Hippocampal formation (tissue), 2 donors: ENCODE data around the gene TP53TG5.

Experiments used
- DNase-seq, 2 donors: peaks; one replicate each; lab custom pipeline; 2025; lab: John Stamatoyannopoulos, UW

Gene TP53TG5

DNA sequence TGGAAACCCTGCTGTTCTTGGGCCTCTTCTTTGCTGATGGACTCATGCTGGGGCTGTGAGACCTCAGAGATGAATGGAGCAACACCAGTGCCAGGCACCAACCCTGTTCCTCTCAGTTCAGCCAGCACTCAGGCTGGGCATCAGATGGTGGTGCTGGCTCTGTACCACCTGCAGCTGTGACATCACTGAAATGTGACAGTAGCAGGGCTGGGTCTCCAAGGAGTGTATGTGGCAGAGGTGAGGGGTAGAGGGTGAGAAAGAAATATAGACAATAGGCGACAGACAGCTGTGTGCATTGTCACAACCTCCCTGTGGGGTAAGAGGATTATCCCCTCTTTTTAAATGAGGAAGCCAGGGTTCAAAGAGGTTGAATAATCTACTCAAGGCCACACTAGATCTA, at the start of gene TP53TG5:
Gene TP53TG5, minus strand, starts transcription at position 135 of the 400 bp plus-strand sequence. Its CDS starts 89 bp downstream, at position 46.
- peak; percentile 30 to 71 for DNase-seq

DNA sequence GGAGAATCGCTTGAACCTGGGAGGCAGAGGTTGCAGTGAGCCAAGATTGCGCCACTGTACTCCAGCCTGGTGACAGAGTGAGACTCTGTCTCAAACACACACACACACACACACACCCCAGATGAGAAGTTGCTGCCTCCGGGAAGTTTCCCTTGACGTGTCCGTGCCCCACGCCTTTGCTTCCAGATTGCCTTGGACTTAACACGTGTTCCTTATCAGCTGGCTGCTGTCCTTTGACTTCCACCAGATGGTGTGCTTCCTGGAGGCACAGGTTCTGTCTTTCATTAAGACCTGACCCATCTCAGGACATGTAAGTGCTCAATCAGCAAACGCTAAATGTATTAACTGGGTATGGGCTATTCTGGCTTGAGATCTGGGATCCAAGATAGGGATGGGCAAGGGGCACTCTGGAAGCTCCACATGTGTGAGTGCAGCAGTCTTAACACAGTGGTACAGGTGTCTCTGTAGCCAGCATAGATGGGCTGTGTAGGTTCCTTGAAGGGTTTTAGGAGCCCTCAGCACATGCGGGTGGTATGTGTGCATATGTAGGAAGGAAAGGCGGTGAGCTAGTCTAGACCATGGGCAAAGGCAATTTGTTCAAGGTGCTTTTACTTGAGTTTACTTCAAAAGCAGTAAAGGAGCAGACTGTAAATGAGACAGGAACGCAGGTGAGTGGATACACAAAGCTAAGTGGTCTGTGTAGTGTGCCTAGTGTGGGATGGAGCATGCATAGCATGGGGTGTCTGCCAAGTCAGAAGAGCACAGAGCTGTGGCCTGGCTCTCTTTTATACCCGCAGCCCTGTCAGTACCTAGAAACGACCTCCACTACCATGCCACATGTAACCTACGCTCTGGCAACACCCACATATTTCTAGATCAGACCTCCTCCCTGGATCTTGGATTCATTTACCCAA, 49.4 kb upstream of the TP53TG5 start:
- no peak for DNase-seq

DNA sequence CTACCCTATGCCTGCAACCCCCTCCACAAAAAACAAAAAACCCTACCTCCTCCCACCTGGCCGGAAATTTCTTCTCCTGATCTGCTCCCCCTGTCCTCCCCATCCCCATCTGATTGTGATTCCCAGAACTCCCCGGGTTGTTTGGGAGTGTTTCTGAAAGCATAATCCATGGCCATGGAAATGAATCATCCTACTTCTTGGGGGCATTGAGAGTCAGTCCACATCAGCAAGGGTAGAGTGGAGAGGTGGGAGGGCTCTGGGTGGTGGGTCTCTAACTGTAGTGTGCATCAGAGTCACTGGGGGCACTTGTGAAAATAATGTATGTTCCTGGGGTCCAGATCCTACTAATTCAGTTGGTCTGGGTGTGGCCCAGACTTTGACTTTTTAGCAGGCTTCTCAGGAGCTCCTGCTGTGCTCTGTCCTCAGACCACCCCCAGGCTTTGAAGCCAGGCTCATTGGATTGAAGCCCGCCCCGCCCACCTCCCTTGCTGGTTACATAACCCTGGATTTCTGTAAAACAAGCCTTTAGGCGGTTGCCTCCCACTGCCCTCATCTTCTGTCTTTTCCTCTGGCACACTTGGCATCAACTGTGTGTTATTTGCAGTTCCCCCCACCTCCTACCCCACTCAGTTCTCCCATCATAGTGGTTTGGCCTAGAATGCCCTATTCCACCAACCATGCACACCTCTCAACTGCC, 48.3 kb upstream of the TP53TG5 start:
- DNase-seq = no peak

DNA sequence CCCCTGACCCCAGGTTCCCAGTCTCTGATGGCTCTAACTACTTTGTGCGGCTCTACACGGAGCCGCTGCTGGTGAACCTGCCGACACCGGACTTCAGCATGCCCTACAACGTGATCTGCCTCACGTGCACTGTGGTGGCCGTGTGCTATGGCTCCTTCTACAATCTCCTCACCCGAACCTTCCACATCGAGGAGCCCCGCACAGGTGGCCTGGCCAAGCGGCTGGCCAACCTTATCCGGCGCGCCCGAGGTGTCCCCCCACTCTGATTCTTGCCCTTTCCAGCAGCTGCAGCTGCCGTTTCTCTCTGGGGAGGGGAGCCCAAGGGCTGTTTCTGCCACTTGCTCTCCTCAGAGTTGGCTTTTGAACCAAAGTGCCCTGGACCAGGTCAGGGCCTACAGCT, 47.4 kb upstream of the TP53TG5 start:
- DNase-seq = no peak

DNA sequence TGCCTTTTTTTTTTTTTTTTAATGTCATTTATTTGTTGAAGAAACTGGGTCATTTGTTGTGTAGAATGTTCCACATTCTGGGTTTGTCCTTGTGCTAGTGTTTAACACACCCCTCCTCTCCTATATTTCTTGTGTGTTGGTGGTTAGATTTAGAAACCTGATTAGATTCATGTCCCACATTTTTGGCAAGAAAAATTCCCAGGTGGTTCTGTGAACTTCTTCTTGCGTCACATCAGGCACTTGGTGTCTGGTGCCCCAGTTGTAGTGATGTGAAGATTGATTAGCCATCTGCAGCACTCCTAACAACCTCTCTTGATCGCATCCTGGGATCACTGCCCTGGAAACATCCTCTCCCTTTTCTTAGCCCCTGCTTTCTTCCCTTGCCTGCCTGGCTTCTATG, 45.6 kb upstream of the TP53TG5 start:
- DNase-seq = no peak

DNA sequence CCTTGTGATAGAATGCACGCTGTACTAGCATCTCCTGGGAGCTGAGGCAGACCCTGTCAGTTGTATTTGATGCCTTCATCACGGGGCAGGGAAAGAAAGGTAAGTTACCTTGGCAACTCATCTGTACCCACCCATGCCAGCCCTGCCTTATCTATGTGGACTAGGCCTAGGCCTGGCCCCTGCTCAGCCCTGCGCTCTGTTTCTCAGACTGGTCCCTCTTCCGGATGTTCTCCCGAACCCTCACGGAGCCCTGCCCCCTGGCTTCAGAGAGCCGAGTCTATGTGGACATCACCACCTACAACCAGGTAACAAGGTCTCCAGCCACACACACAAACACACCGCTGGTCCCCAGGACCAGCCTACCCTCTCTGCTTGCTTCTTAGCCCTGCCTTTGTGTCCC, 42.0 kb upstream of the TP53TG5 start:
- DNase-seq = no peak

DNA sequence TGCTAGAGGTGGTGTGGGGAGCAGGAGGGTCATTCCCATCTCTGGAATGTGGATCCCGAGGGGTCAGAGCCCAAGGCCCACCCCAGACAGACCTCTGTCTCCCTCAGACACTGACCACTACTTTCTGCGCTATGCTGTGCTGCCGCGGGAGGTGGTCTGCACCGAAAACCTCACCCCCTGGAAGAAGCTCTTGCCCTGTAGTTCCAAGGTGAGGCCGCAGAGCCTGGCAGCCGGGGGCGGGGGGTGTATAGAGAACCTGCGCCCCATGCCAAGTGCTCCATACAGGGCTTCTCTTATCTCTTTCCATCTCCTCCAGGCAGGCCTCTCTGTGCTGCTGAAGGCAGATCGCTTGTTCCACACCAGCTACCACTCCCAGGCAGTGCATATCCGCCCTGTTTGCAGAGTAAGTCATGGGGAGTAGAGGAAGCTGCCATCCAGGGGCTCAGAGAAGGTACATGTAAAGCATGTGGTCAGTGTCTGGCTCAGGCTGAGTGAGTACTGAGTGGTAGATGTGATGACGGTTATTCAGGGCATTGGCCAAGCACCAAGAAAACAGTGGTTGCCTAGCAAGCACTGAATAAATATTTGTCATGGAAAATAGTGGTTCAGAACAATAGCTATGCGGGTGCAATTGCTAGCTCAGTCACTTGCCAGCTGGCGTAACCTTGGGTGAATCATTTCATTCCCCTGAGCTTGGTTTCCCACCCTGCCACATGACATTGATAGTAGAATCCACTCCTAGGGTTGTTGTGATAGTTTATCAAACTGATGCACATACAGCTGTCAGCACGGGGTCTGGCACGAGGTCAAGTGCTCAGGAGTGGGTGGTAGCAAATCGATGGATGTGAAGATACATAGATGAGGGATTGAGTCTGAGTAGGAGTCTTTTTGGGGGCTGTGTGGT, 41.3 kb upstream of the TP53TG5 start:
- peak; percentile 35 to 53 for DNase-seq

DNA sequence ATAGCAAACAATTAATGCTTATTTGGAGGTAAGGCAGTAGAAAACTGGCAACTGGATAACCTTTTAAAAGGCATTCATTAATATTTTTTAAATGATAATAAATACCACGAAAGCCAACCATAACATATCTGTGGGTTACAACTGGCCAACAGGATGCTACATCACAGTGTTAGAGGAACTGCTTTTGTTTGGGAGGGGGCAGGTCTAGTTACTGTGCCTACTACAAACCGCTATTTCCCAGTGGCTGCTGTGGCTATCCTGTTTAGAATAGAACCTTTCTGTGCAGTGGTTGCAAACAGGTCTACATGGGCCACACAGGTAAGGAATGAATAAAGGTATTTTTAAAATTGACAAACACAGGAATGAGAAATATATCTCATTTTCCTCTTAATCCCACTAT, 38.8 kb upstream of the TP53TG5 start:
- DNase-seq = no peak

DNA sequence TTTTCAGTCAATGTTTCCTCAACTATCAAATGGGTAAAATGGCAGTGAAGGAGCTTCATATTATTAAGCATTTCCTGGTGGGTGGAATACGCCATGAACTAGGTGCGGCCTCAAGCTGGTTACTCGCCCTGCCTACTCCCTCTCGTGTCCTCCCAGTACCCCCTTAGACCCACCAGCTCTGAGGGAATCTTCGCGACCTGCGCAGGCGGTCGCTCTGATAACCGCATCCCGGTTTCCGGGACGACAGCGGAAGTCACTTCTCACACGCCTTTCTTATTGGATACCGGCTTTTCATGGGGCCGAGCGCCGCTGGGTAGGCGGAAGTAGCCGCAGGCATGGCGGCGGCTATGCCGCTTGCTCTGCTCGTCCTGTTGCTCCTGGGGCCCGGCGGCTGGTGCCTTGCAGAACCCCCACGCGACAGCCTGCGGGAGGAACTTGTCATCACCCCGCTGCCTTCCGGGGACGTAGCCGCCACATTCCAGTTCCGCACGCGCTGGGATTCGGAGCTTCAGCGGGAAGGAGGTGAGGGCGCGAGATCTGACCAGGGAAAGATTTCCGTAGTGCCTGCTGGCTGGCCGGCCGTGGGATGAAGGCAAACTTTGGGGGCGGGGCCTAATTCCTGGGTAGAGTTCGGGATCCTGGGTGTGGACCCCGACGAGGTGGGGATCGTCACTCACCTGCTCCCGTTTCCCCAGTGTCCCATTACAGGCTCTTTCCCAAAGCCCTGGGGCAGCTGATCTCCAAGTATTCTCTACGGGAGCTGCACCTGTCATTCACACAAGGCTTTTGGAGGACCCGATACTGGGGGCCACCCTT, 37.9 kb upstream of the TP53TG5 start, which contains the start of gene PIGT:
Gene PIGT, plus strand, starts transcription at position 320 of the 816 bp plus-strand sequence. Its CDS starts 16 bp downstream, at position 336.
- peak; percentile 84 to 85 for DNase-seq

DNA sequence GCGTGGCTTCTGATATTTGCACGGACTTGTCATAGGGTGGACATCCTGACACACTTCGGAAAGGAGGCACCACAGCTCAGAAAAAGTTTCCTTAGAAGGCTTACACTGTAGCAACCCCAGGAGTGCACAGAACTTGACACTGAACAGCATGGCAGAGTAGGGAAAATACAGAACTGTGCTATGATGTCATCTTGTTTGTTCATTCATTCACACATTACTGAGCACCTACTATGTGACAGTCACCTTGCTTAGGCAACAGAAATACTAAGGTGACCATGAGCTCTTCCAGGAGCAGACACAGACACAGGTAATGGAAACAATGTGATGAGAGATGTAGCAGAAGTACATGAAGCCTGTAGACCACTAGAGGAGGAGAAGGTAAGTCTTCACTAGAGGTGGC, 35.4 kb upstream of the TP53TG5 start:
- DNase-seq = no peak

DNA sequence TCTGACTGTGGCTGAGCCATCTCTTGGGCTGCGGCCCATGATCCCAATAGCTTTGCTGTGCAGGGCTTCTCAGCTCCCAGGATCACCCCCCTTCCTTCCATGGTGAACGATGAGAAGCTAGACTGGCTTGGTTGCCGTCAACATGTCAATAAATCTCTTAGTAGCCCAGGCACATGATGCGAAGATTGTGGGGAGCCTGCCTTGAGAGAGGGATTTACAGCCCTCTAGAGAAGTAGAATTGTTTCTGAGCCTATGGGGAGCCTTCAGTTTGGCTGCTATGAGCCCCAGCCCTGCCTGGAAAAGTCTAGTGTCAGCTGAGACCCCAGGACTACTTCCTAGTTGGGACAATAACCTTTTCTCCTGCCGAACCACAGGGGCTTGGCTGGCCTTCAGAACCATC, 34.5 kb upstream of the TP53TG5 start:
- no peak for DNase-seq

DNA sequence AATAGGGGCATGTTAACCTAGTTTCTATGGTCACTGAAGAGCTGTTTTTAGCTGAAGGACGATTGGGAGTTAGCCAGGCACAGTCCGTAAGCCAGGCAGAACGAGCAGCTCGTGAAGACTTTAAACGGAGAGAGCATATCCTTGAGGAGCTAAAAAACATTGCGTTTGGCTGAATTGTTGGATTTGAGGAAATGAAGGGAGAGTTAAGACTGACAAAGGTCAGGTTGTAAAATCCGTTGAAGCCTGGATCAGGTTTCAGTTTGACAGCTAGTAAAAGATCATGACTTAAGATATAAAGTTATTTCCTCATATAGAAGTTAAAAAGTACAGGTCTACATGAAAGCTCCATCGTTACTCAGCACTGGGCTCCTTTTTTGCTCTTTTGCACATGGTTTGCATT, 32.8 kb upstream of the TP53TG5 start:
- no peak for DNase-seq

DNA sequence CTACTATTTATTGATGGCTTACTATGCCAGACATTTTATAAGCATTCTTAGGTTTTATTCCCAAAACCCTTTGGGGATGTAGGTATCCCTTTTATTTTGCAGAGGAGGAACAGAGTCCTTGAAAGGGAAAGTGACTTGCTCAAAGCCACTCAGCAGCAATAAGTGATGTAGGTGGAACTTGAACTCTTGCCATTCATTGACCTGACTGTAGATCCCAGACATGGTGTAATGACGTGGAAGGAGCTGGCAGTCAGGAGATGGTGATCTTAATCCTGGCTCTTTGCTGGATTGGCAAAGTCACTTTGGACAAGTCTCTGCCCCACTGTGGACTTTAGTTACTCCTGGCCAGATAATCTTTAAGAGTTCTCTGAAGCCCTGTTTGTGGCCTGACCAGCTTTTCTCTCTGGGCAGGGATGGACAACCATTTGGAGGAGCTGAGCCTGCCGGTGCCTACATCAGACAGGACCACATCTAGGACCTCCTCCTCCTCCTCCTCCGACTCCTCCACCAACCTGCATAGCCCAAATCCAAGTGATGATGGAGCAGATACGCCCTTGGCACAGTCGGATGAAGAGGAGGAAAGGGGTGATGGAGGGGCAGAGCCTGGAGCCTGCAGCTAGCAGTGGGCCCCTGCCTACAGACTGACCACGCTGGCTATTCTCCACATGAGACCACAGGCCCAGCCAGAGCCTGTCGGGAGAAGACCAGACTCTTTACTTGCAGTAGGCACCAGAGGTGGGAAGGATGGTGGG, 31.6 kb upstream of the TP53TG5 start:
- no peak for DNase-seq

DNA sequence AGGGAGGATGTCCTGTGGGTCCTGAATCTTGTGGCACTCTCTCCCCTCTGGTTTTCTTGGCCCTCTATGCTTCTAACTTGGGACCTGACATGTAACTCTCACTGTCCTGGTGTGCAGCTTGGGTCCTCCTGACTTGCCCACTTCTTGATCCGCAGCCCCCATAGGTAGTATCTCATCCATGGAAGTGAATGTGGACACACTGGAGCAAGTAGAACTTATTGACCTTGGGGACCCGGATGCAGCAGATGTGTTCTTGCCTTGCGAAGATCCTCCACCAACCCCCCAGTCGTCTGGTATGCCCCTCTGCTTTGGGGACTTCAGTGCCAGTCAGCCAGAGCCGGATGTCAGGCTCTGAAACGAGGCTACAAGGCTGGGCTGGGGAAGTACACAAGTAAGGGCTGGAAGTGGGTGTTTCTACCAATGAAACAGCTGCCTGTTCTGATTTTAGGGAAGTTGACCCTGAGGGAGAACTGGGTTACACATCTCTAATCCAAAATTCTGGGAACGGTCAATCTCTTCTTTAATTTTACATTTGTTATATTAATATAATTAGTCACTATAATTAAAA, 30.6 kb upstream of the TP53TG5 start:
- DNase-seq = peak; percentile 31 to 39

DNA sequence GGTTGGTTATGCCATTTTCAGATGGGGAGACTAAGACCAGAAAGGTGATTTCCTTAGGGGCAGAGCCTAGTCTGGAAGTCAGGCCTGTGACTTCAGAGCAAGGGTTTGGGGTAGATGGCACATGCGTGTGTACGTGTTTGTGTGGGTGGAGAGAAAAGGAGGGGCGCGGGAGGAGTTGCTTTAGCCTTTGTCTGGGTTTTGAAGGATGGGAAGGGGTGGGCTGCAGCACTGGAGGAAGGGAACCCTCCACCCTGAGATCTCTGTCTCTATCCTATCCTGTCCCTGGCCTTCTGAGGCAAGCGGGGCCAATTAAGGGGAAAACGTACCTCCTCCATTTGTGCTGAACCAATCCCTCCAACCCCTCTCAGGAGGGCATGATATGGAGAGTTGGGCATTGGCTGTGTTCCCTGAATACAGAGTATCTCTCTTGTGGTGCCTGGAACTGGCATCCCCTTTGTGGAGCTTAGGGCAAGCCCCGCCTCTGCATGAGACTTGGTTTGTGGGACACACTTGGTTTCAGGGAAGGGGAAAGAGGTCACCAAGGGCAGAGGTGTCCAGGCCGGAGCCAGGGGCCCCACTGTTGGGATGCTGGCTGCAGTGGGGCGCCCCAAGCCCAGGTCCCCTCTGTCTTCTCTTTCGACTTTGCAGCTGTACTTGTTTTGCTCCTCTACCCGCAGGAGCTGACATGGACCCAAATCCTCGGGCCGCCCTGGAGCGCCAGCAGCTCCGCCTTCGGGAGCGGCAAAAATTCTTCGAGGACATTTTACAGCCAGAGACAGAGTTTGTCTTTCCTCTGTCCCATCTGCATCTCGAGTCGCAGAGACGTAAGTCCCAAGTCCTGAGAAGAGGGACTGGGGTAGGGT, 29.9 kb upstream of the TP53TG5 start, which contains the start of gene DBNDD2:
Gene DBNDD2, plus strand, starts transcription at position 507 of the 863 bp plus-strand sequence. Its CDS starts 179 bp downstream, at position 686.
- peak; percentile 86 to 94 for DNase-seq

DNA sequence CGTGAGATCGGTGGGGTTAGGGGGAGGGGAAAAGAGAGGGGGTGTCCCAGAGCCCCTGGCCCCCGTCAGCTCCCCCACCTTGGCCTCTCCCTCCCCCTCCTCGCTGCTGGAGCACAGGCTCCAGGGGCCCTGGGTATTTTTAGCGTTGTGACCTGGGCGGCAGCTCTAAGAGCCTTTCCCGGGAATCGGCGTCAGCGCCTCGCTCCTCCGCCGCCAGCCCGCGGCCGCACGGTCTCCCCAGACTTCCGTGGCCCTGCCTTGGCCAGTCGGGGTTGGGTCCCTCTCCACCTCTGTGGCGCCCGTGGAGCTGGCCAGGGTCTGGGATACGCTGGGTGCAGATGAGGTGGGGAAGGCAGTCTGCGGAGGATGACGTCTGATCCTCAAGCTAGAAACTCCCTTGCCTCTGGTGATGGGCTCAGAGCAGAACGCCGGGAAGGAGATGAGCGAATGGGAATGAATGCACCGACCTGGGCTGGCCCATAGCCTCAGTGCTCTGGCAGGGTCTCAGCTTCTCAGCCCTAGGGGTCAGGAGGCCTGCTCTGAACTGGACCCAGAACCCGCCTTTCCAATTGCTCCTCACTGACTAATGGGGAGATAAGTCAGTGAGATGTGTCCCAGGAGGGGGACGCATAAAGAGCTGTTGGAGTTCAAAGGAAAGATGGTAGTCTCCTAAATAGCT, 29.1 kb upstream of the TP53TG5 start:
- peak; percentile 46 to 58 for DNase-seq

DNA sequence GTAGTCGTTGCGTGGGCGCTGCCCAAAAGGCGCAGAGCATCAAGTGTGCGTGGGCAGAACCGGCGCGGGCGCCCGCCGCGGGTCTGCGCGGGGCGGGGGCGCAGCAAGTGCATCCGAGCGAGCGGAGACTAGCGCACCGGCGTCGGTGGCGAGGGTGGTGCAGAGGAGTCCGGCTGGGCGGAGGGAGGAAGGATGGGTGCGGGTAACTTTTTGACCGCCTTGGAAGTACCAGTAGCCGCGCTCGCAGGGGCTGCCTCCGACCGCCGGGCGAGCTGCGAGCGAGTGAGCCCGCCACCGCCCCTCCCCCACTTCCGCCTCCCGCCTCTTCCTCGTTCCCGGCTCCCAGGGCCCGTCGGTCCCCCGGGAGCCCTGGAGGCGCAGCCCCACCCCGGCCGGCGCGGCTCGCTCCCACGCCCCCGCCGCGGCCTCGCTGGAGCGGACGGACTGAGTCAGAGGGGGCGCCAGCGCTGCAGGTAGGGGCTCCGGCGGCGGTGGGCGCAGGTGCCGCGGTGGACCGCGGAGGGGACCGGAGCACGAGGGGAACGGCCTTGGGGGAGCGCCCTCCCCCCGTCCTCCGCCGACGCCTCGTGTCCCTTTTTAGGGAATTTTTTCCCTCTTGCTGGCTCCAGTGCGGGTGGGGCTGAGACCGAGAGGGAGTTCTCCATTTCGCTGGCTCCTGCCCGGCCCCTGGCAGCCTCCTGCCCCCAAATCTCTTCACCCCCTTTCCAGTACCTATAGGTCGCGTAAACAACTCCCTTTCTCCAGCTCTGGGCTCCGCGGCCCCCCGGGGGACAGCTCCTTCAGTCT, 28.3 kb upstream of the TP53TG5 start:
- peak; percentile 35 to 66 for DNase-seq
